Loucy (cell line): ENCODE measurements around the gene MBD5.

ENCODE experiments used
- EZH2phosphoT487 ChIP-seq: fragments of 200-600 bp; IDR thresholded peaks from 2 replicates; pipeline ENCODE4 v1.6.1; 2018; ENCODE audit warnings: antibody characterized with exemption, mild to moderate bottlenecking, moderate library complexity, borderline replicate concordance
- TF ChIP-seq, protein P1 (sequence below): fragments of 200-600 bp; sonication (generic); conservative IDR thresholded peaks from 2 replicates; pipeline ENCODE4 v1.5.1; 2014; ENCODE audit warnings: mild to moderate bottlenecking, antibody characterized with exemption, low read length

DNA sequence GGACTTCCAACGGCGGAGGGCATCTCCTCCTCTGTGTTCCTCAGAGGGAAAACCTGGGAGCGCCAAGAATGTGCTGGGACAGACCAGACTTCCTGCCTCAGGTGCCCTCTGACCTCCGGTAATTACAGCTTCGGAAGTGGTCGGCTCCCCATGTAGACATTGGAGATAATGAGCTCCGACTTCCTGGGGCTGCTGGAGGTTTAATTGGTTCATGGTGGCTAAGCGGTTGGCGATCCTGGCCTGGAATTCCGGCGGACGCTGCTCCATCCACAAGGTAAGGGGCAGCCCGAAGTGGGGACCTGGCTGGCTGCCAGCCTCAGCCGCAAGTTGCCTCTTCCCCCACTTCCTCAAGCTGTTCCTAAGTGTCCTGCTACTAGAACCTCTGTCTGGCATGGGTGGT is 540.5 kb downstream of the MBD5 start:
- TF ChIP-seq, protein P1, sequence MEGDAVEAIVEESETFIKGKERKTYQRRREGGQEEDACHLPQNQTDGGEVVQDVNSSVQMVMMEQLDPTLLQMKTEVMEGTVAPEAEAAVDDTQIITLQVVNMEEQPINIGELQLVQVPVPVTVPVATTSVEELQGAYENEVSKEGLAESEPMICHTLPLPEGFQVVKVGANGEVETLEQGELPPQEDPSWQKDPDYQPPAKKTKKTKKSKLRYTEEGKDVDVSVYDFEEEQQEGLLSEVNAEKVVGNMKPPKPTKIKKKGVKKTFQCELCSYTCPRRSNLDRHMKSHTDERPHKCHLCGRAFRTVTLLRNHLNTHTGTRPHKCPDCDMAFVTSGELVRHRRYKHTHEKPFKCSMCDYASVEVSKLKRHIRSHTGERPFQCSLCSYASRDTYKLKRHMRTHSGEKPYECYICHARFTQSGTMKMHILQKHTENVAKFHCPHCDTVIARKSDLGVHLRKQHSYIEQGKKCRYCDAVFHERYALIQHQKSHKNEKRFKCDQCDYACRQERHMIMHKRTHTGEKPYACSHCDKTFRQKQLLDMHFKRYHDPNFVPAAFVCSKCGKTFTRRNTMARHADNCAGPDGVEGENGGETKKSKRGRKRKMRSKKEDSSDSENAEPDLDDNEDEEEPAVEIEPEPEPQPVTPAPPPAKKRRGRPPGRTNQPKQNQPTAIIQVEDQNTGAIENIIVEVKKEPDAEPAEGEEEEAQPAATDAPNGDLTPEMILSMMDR: no peak
- TF ChIP-seq EZH2phosphoT487: no peak
